Stomach (tissue), 19 donors: ENCODE results near the gene SMCO4. TPM values are rescaled to one million over a fixed set of nuclear protein-coding genes. Genes with fewer than 3 reads are reported as not detected.

ENCODE experiments used
- DNase-seq, 2 donors: peaks; one replicate each; pipeline versions ENCODE4 v3.0.0 to v3.0.0-alpha.2; 2013 to 2019
- H3K27ac ChIP-seq, 5 donors: fragments of 200-600 bp in 4 of 5; sonication (generic) in 4 of 5; one replicate each; pipeline ENCODE4 v1.5.1; 2013 to 2019; ENCODE audit warnings: mild to moderate bottlenecking in 1 of 5, moderate library complexity in 1 of 5
- H3K27me3 ChIP-seq, 3 donors: fragments of 200-600 bp; sonication (generic); one replicate each; pipeline ENCODE4 v1.5.1; 2017 to 2019; ENCODE audit warnings: mixed run types in 1 of 3
- H3K36me3 ChIP-seq, 4 donors: fragments of 200-600 bp; sonication (generic); 1 replicate in 3 of 4; 2 replicates in 1 of 4; pipeline ENCODE4 v1.5.1; 2016 to 2019
- H3K4me1 ChIP-seq, 4 donors: fragments of 200-600 bp; sonication (generic); one replicate each; pipeline ENCODE4 v1.5.1; 2016 to 2019
- H3K4me3 ChIP-seq, 4 donors: fragments of 200-600 bp; sonication (generic) in 3 of 4; one replicate each; pipeline ENCODE4 v1.5.1; 2016 to 2019; ENCODE audit warnings: mild to moderate bottlenecking in 1 of 4
- H3K9me3 ChIP-seq, 4 donors: fragments of 200-600 bp; sonication (generic); one replicate each; pipeline ENCODE4 v1.5.1; 2016 to 2019
- EP300 ChIP-seq: sonication (generic); formaldehyde crosslinking; IDR thresholded peaks from one replicate; pipeline ENCODE4 v1.6.1; 2017; ENCODE audit warnings: antibody characterized with exemption
- POLR2A ChIP-seq, 4 donors: fragments of 450-650 bp; IDR thresholded peaks; one replicate each; pipeline ENCODE4 v1.6.1; 2016; ENCODE audit warnings: antibody characterized with exemption in 4 of 4, control low read depth in 2 of 4, mild to moderate bottlenecking in 1 of 4, moderate library complexity in 1 of 4
- POLR2AphosphoS5 ChIP-seq, 3 donors: sonication (generic); formaldehyde crosslinking; IDR thresholded peaks; one replicate each; pipeline ENCODE4 v1.6.1; 2016; ENCODE audit warnings: antibody characterized with exemption in 3 of 3
- WGBS, 5 donors: extraction: QIAGEN DNeasy Blood & Tissue Kit in 3 of 5; methylation state at CpG; one replicate each; pipeline versions ENCODE4 v1.1.5 to v1.1.7; 2013 to 2018; 5-methylcytosine and 5-hydroxymethylcytosine counted together
- intact Hi-C: fragments of 100-400 bp; cut with DNase I; formaldehyde crosslinking; loops from one replicate; pipeline ENCODE4 v1.15.1; 2023; ENCODE audit warnings: low total_unique reads
- long read RNA-seq, 10 donors: transcript quantifications; one replicate each; lab custom pipeline, GENCODE V29; 2026
- polyA plus RNA-seq, 3 donors: library from polyadenylated mRNA; stranded (reverse); fragments of 200-250 nt; gene quantifications; one replicate each; pipeline ENCODE4 v1.2.3, GENCODE V29; 2013
- total RNA-seq, 5 donors: library from RNA; depleted of rRNA; stranded (reverse); fragments of >200 nt; gene quantifications; one replicate each; pipeline versions ENCODE4 v1.1.0 to v1.2.3, GENCODE V29; 2014 to 2016
- TF ChIP-seq, protein P1 (sequence below), 7 experiments: fragments of 450-650 bp in 4 of 7; fragments of 200-600 bp in 3 of 7; sonication (generic) in 3 of 7; IDR thresholded peaks; one replicate each; pipeline ENCODE4 v1.5.1; 2016 to 2019; ENCODE audit warnings: antibody characterized with exemption in 7 of 7, control low read depth in 2 of 7, mild to moderate bottlenecking in 1 of 7
- donor health status: healthy with polysubstance abuse.
- donor health status: Bipolar disorder and iron deficiency.
- donor health status: healthy.

Gene SMCO4, protein sequence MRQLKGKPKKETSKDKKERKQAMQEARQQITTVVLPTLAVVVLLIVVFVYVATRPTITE
- 100 to 1,000 TPM in 1 of 5 donors, 10 to 100 TPM in 1, 1 to 10 TPM in 2, not detected in 1; 2.9 to 306 (median 13.3) TPM for total RNA-seq
- polyA plus RNA-seq, result 10 to 100 TPM; 25.1 to 89.1 (median 61.9) TPM
- long read RNA-seq, donor 1, transcript SMCO4-201 (3 exons, 1,104 nt), result major isoform, 11 of 11 reads
- long read RNA-seq, donor 1, partial matches to known transcripts, result 0 of 11 reads
- long read RNA-seq, donor 1, other reads (novel, unspliced or antisense), result 0 of 11 reads
- long read RNA-seq, donor 2, transcript SMCO4-201 (3 exons, 1,104 nt), result major isoform, 8 of 8 reads
- long read RNA-seq, donor 2, partial matches to known transcripts, result 0 of 8 reads
- long read RNA-seq, donor 2, other reads (novel, unspliced or antisense), result 0 of 8 reads
- long read RNA-seq, donor 3, transcript SMCO4-201 (3 exons, 1,104 nt), result major isoform, 6 of 7 reads
- long read RNA-seq, donor 3, partial matches to known transcripts, result 0 of 7 reads
- long read RNA-seq, donor 3, other reads (novel, unspliced or antisense), result 0 of 7 reads
- long read RNA-seq, donor 4, partial matches to known transcripts, result 0 of 1 reads
- long read RNA-seq, donor 4, other reads (novel, unspliced or antisense), result 0 of 1 reads
- long read RNA-seq, donor 5, transcript SMCO4-201 (3 exons, 1,104 nt), result major isoform, 8 of 9 reads
- long read RNA-seq, donor 5, partial matches to known transcripts, result 0 of 9 reads
- long read RNA-seq, donor 5, other reads (novel, unspliced or antisense), result 0 of 9 reads
- long read RNA-seq, donor 6, transcript SMCO4-201 (3 exons, 1,104 nt), result major isoform, 19 of 20 reads
- long read RNA-seq, donor 6, partial matches to known transcripts, result 0 of 20 reads
- long read RNA-seq, donor 6, other reads (novel, unspliced or antisense), result 0 of 20 reads
- long read RNA-seq, donor 7, transcript SMCO4-201 (3 exons, 1,104 nt), result major isoform, 13 of 14 reads
- long read RNA-seq, donor 7, partial matches to known transcripts, result 0 of 14 reads
- long read RNA-seq, donor 7, other reads (novel, unspliced or antisense), result 0 of 14 reads
- long read RNA-seq, donor 8, transcript SMCO4-201 (3 exons, 1,104 nt), result major isoform, 13 of 15 reads
- long read RNA-seq, donor 8, partial matches to known transcripts, result 0 of 15 reads
- long read RNA-seq, donor 8, other reads (novel, unspliced or antisense), result 0 of 15 reads
- long read RNA-seq, donor 9, transcript SMCO4-201 (3 exons, 1,104 nt), result major isoform, 12 of 202 reads
- long read RNA-seq, donor 9, partial matches to known transcripts, result 190 of 202 reads
- long read RNA-seq, donor 9, other reads (novel, unspliced or antisense), result 0 of 202 reads
- long read RNA-seq, donor 10, transcript SMCO4-201 (3 exons, 1,104 nt), result major isoform, 6 of 6 reads
- long read RNA-seq, donor 10, partial matches to known transcripts, result 0 of 6 reads
- long read RNA-seq, donor 10, other reads (novel, unspliced or antisense), result 0 of 6 reads

DNA sequence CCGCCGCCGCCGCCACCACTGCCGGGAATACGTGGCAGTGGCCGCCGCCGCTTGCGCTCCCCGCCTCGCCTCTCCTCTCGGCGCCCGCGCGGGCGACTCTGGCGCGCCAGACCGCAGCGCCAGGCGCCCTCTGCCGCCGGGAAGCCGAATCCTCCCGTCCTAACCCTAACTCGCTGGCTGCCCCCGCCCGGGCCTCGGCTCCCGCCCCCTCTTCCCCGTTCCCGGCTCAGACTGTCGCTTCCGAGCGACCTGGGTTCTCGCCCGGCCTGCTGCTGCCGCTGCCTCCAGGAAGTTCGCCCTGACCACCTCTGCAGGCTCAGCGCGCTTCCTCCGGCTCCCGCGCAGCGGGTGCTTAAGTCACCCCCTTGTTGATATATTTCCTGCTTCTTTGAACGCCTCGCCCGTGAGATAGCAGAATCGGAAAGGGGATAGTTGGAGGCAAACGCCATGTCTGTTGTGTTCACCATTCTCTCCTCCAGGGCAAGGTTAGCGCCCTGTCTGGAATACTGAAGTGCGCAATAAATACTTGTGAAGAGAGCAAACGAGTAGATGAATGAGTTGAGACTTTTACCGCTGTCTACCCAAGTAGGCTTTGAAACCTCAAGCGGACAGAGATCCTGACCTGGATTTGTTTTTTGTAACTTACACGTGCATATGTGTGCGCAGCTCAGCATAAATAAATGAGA is at the start of gene SMCO4:
Gene SMCO4 (minus strand): TSS at position 100 of the 686 bp plus-strand sequence. CDS start 64,202 bp downstream, outside the sequence.
- WGBS, 5 donors, result 2 to 8% (median 3%) methylated on average over 22 to 59 of the region's 59 CpGs
- peak within 1 kb of the TSS; percentile 86 to 95 (median 92) for H3K27ac ChIP-seq
- H3K9me3 ChIP-seq, result no peaks in the 10 kb centered on the region
- H3K4me1 ChIP-seq, result peaks cover 6 to 55% (median 31%) of the 10 kb centered on the region in 4 donors
- H3K27me3 ChIP-seq, result no peaks in the 10 kb centered on the region
- DNase-seq, result peak; percentile 86 to 94
- no peaks in the 10 kb centered on the region for H3K36me3 ChIP-seq
- TF ChIP-seq, protein P1, sequence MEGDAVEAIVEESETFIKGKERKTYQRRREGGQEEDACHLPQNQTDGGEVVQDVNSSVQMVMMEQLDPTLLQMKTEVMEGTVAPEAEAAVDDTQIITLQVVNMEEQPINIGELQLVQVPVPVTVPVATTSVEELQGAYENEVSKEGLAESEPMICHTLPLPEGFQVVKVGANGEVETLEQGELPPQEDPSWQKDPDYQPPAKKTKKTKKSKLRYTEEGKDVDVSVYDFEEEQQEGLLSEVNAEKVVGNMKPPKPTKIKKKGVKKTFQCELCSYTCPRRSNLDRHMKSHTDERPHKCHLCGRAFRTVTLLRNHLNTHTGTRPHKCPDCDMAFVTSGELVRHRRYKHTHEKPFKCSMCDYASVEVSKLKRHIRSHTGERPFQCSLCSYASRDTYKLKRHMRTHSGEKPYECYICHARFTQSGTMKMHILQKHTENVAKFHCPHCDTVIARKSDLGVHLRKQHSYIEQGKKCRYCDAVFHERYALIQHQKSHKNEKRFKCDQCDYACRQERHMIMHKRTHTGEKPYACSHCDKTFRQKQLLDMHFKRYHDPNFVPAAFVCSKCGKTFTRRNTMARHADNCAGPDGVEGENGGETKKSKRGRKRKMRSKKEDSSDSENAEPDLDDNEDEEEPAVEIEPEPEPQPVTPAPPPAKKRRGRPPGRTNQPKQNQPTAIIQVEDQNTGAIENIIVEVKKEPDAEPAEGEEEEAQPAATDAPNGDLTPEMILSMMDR (IDR thresholded peaks at IDR 0.05), result peak in 5 of 7 experiments; percentile 54 to 75 (median 65)
- TF ChIP-seq EP300 (no peak), POLR2A (IDR thresholded peaks at IDR 0.05) (no peak), POLR2AphosphoS5 (IDR thresholded peaks at IDR 0.05) (peak in 2 of 3 donors; percentile 37 to 61)
- intact Hi-C loops, result no loop called here
- H3K4me3 ChIP-seq, result peak within 1 kb of the TSS; percentile 81 to 88 (median 86)

DNA sequence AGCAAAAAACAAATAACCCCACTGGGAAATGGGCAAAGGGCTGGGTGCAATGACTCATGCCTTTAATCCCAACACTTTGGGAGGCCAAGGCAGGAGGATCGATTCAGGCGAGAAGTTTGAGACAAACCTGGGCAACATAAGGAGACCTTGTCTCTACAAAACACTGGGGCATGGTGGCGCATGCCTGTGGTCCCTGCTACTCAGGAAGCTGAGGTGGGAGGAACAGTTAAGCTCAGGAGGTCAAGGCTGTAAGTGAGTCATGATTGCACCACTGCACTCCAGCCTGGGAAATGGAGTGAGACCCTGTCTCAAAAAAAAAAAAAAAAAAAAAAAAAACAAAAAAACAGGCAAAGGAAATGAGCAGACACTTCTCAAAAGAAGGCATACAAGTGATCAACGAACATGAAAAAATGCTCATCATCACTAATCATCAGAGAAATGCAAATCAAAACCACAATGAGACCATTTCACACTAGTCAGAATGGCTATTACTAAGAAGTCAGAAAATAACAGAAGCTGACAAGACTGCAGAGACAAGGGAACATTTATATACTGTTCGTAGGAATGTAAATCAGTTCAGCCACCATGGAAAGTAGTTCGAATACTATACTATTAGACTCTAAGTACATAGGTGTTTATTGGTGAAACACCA is 48.2 kb upstream of the SMCO4 start:
- DNase-seq, result no peak
- Histone ChIP-seq H3K4me3 (no peak overlapping the region), H3K9me3 (no peaks in the 10 kb centered on the region), H3K36me3 (no peaks in the 10 kb centered on the region), H3K27ac (no peak overlapping the region), H3K27me3 (no peaks in the 10 kb centered on the region), H3K4me1 (peaks cover 11 to 27% (median 16%) of the 10 kb centered on the region in 4 donors)
- intact Hi-C loops, result no loop called here
- 75 to 90% (median 87%) methylated on average over 6 of the region's 6 CpGs for WGBS, 5 donors
- TF ChIP-seq POLR2AphosphoS5 (IDR thresholded peaks at IDR 0.05) (no peak), POLR2A (IDR thresholded peaks at IDR 0.05) (no peak), EP300 (no peak)
- TF ChIP-seq, protein P1 (IDR thresholded peaks at IDR 0.05), result no peak

DNA sequence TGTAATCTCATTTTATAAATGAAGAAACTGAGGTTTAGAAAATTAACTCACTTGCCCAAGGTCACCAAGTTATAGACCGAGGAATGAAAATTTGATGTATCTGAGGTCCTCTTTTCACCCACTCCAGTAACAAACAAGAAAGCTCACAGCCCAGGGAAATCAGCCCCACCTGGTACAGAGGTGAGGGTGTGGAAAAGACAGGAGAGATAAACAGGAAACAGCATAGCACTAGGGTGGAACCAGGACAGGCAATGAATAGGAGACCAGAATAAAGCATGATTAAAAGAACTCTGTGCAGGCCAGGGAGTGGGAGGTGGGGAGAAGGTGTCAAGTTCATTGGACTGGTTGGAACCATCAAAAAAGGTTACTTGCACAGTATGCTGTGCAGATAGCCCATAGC is 46.2 kb upstream of the SMCO4 start:
- Histone ChIP-seq H3K4me1 (peaks cover 11 to 31% (median 16%) of the 10 kb centered on the region in 4 donors), H3K27ac (peak overlapping the region; percentile 39 to 68 (median 59)), H3K4me3 (no peak overlapping the region), H3K9me3 (no peaks in the 10 kb centered on the region), H3K36me3 (no peaks in the 10 kb centered on the region), H3K27me3 (no peaks in the 10 kb centered on the region)
- intact Hi-C loops, result no loop called here
- peak; percentile 30 to 57 for DNase-seq
- WGBS, 5 donors, result 31 to 64% (median 57%) methylated on average over 1 of the region's 1 CpG
- TF ChIP-seq, protein P1 (IDR thresholded peaks at IDR 0.05), result no peak
- TF ChIP-seq EP300 (no peak), POLR2A (IDR thresholded peaks at IDR 0.05) (no peak), POLR2AphosphoS5 (IDR thresholded peaks at IDR 0.05) (no peak)
